ENCODE measurements around the gene TRAF7. TPM values are rescaled to one million over a fixed set of nuclear protein-coding genes. Genes with fewer than 3 reads are reported as not detected.

Gene TRAF7
- total and polyA plus RNA-seq, 2 of the 13 experiments (the other 11 are each of a cell fraction or from before 2014, with no cell fraction given), result 47.9 to 65.6 TPM

DNA sequence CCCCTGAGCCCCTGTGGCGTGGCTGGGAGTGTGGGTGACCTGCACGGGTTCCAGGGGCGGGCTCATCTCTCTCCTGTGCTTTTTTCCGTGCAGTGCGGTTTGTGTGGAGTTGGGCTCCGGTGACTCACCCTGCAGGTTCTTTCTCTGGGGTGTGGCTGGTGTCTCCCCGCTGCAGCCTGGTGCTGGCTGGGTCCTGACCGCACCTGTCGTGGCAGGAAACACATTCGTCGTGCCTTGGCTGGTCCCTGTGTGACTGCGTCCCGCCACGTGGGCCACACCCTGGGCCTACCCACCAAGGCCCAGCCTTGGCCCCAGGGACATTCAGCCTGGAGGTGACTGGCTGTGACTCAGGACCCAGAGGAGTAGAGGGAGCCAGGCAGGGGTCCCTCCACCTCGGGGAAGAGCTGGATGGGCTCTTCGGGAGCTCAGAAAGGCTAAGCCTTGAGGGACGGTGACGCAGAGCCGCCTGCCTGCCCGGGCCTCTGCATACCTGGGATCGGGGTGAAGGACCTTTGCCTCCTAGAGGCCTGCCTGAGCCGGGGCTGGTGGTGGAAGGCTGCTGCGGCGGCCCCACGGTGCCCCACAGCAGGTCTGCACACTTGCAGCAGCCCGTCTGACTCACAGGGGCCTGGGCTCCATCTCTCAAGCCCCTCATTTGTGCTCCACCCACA is 7.8 kb downstream of the TRAF7 start (continued):
- TF ChIP-seq, protein P1, sequence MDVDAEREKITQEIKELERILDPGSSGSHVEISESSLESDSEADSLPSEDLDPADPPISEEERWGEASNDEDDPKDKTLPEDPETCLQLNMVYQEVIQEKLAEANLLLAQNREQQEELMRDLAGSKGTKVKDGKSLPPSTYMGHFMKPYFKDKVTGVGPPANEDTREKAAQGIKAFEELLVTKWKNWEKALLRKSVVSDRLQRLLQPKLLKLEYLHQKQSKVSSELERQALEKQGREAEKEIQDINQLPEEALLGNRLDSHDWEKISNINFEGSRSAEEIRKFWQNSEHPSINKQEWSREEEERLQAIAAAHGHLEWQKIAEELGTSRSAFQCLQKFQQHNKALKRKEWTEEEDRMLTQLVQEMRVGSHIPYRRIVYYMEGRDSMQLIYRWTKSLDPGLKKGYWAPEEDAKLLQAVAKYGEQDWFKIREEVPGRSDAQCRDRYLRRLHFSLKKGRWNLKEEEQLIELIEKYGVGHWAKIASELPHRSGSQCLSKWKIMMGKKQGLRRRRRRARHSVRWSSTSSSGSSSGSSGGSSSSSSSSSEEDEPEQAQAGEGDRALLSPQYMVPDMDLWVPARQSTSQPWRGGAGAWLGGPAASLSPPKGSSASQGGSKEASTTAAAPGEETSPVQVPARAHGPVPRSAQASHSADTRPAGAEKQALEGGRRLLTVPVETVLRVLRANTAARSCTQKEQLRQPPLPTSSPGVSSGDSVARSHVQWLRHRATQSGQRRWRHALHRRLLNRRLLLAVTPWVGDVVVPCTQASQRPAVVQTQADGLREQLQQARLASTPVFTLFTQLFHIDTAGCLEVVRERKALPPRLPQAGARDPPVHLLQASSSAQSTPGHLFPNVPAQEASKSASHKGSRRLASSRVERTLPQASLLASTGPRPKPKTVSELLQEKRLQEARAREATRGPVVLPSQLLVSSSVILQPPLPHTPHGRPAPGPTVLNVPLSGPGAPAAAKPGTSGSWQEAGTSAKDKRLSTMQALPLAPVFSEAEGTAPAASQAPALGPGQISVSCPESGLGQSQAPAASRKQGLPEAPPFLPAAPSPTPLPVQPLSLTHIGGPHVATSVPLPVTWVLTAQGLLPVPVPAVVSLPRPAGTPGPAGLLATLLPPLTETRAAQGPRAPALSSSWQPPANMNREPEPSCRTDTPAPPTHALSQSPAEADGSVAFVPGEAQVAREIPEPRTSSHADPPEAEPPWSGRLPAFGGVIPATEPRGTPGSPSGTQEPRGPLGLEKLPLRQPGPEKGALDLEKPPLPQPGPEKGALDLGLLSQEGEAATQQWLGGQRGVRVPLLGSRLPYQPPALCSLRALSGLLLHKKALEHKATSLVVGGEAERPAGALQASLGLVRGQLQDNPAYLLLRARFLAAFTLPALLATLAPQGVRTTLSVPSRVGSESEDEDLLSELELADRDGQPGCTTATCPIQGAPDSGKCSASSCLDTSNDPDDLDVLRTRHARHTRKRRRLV (CRISPR knock-in tag; IDR thresholded peaks at IDR 0.05), result no peak
- TF ChIP-seq SMC3 (IDR thresholded peaks at IDR 0.05; ENCODE audit: low read length) (no peak), YEATS2 (CRISPR knock-in tag; IDR thresholded peaks at IDR 0.05; ENCODE audit: borderline replicate concordance) (no peak; the same call in 1 of the 2 replicates), CBX1 (IDR thresholded peaks at IDR 0.05; ENCODE audit: low read depth) (no peak), PHB2 (IDR thresholded peaks at IDR 0.05; ENCODE audit: partially characterized antibody) (no peak), GATAD2A (CRISPR knock-in tag; IDR thresholded peaks at IDR 0.05) (peak; percentile 28; the same call in 1 of the 2 replicates), ZNF781 (CRISPR knock-in tag; IDR thresholded peaks at IDR 0.05; ENCODE audit: borderline replicate concordance, not compliant biosample characterization) (peak; percentile 34), DPF2 (CRISPR knock-in tag; IDR thresholded peaks at IDR 0.05; ENCODE audit: borderline replicate concordance, low read depth) (no peak), ZSCAN30 (CRISPR knock-in tag; IDR thresholded peaks at IDR 0.05) (no peak), MTF1 (CRISPR knock-in tag; IDR thresholded peaks at IDR 0.05) (no peak)
- TF ChIP-seq, protein P2, sequence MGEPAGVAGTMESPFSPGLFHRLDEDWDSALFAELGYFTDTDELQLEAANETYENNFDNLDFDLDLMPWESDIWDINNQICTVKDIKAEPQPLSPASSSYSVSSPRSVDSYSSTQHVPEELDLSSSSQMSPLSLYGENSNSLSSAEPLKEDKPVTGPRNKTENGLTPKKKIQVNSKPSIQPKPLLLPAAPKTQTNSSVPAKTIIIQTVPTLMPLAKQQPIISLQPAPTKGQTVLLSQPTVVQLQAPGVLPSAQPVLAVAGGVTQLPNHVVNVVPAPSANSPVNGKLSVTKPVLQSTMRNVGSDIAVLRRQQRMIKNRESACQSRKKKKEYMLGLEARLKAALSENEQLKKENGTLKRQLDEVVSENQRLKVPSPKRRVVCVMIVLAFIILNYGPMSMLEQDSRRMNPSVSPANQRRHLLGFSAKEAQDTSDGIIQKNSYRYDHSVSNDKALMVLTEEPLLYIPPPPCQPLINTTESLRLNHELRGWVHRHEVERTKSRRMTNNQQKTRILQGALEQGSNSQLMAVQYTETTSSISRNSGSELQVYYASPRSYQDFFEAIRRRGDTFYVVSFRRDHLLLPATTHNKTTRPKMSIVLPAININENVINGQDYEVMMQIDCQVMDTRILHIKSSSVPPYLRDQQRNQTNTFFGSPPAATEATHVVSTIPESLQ (CRISPR knock-in tag; conservative IDR thresholded peaks at IDR 0.05), result no peak
- TF ChIP-seq, protein P3, sequence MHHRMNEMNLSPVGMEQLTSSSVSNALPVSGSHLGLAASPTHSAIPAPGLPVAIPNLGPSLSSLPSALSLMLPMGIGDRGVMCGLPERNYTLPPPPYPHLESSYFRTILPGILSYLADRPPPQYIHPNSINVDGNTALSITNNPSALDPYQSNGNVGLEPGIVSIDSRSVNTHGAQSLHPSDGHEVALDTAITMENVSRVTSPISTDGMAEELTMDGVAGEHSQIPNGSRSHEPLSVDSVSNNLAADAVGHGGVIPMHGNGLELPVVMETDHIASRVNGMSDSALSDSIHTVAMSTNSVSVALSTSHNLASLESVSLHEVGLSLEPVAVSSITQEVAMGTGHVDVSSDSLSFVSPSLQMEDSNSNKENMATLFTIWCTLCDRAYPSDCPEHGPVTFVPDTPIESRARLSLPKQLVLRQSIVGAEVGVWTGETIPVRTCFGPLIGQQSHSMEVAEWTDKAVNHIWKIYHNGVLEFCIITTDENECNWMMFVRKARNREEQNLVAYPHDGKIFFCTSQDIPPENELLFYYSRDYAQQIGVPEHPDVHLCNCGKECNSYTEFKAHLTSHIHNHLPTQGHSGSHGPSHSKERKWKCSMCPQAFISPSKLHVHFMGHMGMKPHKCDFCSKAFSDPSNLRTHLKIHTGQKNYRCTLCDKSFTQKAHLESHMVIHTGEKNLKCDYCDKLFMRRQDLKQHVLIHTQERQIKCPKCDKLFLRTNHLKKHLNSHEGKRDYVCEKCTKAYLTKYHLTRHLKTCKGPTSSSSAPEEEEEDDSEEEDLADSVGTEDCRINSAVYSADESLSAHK (CRISPR knock-in tag; IDR thresholded peaks at IDR 0.05; ENCODE audit: borderline replicate concordance), result no peak
- TF ChIP-seq, protein P4, sequence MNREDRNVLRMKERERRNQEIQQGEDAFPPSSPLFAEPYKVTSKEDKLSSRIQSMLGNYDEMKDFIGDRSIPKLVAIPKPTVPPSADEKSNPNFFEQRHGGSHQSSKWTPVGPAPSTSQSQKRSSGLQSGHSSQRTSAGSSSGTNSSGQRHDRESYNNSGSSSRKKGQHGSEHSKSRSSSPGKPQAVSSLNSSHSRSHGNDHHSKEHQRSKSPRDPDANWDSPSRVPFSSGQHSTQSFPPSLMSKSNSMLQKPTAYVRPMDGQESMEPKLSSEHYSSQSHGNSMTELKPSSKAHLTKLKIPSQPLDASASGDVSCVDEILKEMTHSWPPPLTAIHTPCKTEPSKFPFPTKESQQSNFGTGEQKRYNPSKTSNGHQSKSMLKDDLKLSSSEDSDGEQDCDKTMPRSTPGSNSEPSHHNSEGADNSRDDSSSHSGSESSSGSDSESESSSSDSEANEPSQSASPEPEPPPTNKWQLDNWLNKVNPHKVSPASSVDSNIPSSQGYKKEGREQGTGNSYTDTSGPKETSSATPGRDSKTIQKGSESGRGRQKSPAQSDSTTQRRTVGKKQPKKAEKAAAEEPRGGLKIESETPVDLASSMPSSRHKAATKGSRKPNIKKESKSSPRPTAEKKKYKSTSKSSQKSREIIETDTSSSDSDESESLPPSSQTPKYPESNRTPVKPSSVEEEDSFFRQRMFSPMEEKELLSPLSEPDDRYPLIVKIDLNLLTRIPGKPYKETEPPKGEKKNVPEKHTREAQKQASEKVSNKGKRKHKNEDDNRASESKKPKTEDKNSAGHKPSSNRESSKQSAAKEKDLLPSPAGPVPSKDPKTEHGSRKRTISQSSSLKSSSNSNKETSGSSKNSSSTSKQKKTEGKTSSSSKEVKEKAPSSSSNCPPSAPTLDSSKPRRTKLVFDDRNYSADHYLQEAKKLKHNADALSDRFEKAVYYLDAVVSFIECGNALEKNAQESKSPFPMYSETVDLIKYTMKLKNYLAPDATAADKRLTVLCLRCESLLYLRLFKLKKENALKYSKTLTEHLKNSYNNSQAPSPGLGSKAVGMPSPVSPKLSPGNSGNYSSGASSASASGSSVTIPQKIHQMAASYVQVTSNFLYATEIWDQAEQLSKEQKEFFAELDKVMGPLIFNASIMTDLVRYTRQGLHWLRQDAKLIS (CRISPR knock-in tag; IDR thresholded peaks at IDR 0.05), result no peak
- TF ChIP-seq, protein P5, sequence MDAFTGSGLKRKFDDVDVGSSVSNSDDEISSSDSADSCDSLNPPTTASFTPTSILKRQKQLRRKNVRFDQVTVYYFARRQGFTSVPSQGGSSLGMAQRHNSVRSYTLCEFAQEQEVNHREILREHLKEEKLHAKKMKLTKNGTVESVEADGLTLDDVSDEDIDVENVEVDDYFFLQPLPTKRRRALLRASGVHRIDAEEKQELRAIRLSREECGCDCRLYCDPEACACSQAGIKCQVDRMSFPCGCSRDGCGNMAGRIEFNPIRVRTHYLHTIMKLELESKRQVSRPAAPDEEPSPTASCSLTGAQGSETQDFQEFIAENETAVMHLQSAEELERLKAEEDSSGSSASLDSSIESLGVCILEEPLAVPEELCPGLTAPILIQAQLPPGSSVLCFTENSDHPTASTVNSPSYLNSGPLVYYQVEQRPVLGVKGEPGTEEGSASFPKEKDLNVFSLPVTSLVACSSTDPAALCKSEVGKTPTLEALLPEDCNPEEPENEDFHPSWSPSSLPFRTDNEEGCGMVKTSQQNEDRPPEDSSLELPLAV (CRISPR knock-in tag; conservative IDR thresholded peaks at IDR 0.05; ENCODE audit: low read depth), result no peak
